ENCODE measurements around the gene ASPSCR1. TPM values are rescaled to one million over a fixed set of nuclear protein-coding genes. Genes with fewer than 3 reads are reported as not detected.
A peak's percentile ranks its signal among the peaks of the same experiment; 100 is the strongest.

ASPSCR1 gene
- total and polyA plus RNA-seq, 2 of the 13 experiments (the other 11 are each of a cell fraction or from before 2014, with no cell fraction given), result 274 to 314 TPM

GRCh38 chr17:81961521-81962498 lies 15.6 kb upstream of the ASPSCR1 start (continued):
- TF ChIP-seq TRIM24 (CRISPR knock-in tag; IDR thresholded peaks at IDR 0.05) (no peak), GATAD1 (CRISPR knock-in tag; IDR thresholded peaks at IDR 0.05) (peak; percentile 33; the same call in 1 of the 2 replicates), ATF4 (CRISPR knock-in tag; IDR thresholded peaks at IDR 0.05) (no peak), MED8 (CRISPR knock-in tag; IDR thresholded peaks at IDR 0.05; ENCODE audit: insufficient replicate concordance) (no peak), ATF6 (CRISPR knock-in tag; conservative IDR thresholded peaks at IDR 0.05) (no peak), ZFP36 (IDR thresholded peaks at IDR 0.05; ENCODE audit: borderline replicate concordance, low read depth, low read length, partially characterized antibody) (no peak), SP2 (CRISPR knock-in tag; IDR thresholded peaks at IDR 0.05) (no peak), GATAD2A (CRISPR knock-in tag; IDR thresholded peaks at IDR 0.05) (no peak), ZNF225 (CRISPR knock-in tag; IDR thresholded peaks at IDR 0.05) (no peak), ZNF792 (CRISPR knock-in tag; IDR thresholded peaks at IDR 0.05) (0 out of 2 replicates have a peak, but pooled peaks have one; percentile 21), DNMT3B (CRISPR knock-in tag; conservative IDR thresholded peaks at IDR 0.05) (no peak), HNF4A (CRISPR knock-in tag; IDR thresholded peaks at IDR 0.05) (peak; percentile 15; the same call in 1 of the 2 replicates), ZNF614 (CRISPR knock-in tag; IDR thresholded peaks at IDR 0.05; ENCODE audit: borderline replicate concordance) (peak; percentile 14; the same call in 1 of the 2 replicates), NFE2 (CRISPR knock-in tag; IDR thresholded peaks at IDR 0.05) (0 out of 2 replicates have a peak, but pooled peaks have one; percentile 15), MAZ (IDR thresholded peaks at IDR 0.05; ENCODE audit: borderline replicate concordance, low read depth, low read length) (no peak), MAZ (CRISPR knock-in tag; IDR thresholded peaks at IDR 0.05; ENCODE audit: low read depth) (0 out of 2 replicates have a peak, but pooled peaks have one; percentile 50), CAMTA2 (CRISPR knock-in tag; IDR thresholded peaks at IDR 0.05; ENCODE audit: borderline replicate concordance) (no peak), TMF1 (CRISPR knock-in tag; IDR thresholded peaks at IDR 0.05; ENCODE audit: low read depth) (no peak)
- TF ChIP-seq, protein P1, sequence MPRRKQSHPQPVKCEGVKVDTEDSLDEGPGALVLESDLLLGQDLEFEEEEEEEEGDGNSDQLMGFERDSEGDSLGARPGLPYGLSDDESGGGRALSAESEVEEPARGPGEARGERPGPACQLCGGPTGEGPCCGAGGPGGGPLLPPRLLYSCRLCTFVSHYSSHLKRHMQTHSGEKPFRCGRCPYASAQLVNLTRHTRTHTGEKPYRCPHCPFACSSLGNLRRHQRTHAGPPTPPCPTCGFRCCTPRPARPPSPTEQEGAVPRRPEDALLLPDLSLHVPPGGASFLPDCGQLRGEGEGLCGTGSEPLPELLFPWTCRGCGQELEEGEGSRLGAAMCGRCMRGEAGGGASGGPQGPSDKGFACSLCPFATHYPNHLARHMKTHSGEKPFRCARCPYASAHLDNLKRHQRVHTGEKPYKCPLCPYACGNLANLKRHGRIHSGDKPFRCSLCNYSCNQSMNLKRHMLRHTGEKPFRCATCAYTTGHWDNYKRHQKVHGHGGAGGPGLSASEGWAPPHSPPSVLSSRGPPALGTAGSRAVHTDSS (CRISPR knock-in tag; conservative IDR thresholded peaks at IDR 0.05), result no peak
- TF ChIP-seq, protein P2, sequence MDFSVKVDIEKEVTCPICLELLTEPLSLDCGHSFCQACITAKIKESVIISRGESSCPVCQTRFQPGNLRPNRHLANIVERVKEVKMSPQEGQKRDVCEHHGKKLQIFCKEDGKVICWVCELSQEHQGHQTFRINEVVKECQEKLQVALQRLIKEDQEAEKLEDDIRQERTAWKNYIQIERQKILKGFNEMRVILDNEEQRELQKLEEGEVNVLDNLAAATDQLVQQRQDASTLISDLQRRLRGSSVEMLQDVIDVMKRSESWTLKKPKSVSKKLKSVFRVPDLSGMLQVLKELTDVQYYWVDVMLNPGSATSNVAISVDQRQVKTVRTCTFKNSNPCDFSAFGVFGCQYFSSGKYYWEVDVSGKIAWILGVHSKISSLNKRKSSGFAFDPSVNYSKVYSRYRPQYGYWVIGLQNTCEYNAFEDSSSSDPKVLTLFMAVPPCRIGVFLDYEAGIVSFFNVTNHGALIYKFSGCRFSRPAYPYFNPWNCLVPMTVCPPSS (IDR thresholded peaks at IDR 0.05), result no peak
- TF ChIP-seq, protein P3, sequence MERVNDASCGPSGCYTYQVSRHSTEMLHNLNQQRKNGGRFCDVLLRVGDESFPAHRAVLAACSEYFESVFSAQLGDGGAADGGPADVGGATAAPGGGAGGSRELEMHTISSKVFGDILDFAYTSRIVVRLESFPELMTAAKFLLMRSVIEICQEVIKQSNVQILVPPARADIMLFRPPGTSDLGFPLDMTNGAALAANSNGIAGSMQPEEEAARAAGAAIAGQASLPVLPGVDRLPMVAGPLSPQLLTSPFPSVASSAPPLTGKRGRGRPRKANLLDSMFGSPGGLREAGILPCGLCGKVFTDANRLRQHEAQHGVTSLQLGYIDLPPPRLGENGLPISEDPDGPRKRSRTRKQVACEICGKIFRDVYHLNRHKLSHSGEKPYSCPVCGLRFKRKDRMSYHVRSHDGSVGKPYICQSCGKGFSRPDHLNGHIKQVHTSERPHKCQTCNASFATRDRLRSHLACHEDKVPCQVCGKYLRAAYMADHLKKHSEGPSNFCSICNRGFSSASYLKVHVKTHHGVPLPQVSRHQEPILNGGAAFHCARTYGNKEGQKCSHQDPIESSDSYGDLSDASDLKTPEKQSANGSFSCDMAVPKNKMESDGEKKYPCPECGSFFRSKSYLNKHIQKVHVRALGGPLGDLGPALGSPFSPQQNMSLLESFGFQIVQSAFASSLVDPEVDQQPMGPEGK (CRISPR knock-in tag; IDR thresholded peaks at IDR 0.05), result peak; percentile 27; the same call in 1 of the 2 replicates
